Epidermal melanocyte (primary cell): ENCODE data around the gene ZNF263.

Source experiments
- DNase-seq: peaks from one replicate; pipeline ENCODE4 v3.0.0; 2011; ENCODE audit warnings: low spot score; ENCODE audit not compliant: insufficient read length

ZNF263 gene

GRCh38 chr16:3282730-3283542 is at the start of gene ZNF263:
TSS of gene ZNF263 (plus strand) at chr16:3283491. CDS start at chr16:3283819, 328 bp downstream.
- peak; percentile 98 for DNase-seq

DNA sequence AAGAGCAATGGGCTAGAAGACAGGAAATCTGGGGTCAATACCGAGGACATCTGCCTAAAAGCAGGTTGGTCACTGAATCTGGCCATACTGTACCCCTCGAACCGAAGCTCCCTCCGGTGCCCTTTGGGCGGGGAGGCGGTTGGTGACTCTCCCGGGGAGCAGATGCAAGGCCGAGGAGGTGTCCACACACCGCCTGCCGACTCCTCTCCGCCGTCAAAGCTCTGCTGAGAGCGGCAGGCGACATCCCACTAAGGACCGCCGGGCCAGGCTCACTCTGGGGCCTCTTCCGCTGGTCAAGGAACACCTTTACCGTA is 48.8 kb upstream of the ZNF263 start:
- DNase-seq, result no peak

DNA sequence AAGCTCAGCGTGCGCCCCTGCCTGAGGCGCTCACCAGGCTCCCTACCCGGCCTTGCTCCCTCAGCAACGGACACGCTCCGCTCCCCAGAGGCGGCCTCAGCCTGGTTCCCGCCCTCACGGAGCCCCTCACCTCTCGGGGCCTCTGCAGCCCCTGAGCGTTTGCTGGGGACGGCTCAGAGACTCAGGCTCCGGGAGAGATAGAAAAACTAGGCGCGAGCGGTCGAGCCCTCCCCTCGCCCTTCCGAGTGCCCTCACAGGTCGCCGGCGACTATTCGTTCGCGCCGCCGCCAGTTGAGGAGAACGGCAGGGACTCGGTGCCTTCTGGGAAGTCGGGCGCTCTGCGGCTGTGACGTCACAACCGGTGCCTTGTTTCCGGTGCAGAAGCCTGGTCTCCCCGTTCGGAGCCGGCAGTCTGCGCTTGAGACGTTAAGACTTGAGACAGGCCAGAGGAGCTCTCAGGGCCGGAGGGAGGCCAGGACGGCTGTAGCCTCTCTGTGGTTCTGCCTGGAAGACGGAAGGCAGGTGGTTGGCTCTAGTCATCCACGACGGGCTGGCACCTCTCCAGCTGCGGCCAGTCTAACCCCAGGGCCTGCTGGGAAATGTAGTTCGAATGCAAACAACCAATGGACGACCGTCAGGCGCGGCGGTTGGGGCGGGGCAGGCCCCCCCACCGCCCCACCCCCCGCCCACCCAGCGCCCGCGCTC is 48.3 kb upstream of the ZNF263 start, which contains the start of gene ZNF200:
ZNF200 (minus strand) TSS at position 302 of the 705 bp plus-strand sequence. CDS start 1,403 bp downstream, outside the sequence.
- DNase-seq, result peak; percentile 92

DNA sequence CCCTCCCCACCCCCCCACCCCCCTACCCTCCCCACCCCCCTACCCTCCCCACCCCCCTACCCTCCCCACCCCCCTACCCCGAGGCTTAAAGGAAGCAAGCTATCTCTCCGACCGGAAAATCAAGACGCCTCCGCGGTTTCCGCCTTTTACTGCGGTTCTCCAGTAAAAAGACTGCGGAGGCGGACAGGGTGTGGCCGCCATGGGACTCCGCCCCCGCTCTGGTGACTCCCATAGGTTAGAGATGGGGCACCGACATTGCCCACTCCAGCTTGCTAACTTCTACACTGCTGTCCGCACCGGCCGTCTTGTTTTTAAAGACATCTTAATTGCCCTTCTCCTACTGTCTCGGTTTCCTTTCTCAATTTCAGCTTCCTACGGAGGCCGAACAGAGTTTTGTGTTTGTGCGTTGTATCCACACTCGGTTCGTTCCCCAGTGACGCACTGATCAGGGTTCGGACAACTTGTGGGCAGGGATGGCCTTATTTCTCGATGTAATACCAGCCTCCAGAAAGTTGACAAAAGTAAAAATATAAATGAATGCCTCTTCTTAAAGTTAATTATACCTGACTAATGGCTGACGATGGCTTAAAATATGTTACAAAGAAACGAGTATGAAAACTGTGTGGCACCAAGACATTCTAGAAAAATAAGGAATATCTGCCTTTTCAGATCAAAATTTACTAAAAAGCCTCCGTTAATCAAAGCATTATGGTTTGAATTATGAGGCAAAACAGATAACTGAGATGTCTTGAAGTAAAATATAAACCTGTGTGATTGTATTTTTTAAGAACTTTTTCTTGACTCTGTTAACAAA is 47.2 kb upstream of the ZNF263 start:
- no peak for DNase-seq

GRCh38 chr16:3241761-3242160 is 41.5 kb upstream of the ZNF263 start:
- no peak for DNase-seq

GRCh38 chr16:3242709-3243108 is 40.6 kb upstream of the ZNF263 start:
- DNase-seq, result no peak

DNA sequence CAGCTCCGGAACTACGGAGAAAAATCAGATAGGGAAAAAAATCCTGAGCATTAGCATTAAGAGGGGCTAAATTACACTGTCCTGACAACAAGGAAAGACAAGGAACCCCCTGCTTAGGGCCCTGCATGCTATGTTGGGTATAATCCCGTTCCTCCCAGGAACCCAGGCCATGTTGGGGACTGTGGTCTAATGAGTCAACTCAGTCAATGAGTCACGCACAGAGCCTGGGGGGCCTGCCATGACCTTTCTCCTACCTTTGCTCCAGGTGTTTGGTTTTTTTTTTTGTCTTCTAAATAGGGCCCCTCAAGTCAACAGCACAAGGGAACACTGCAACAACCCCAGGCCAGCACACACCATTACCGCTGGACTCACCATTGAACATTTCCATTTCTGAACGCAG is 39.4 kb upstream of the ZNF263 start:
- no peak for DNase-seq

GRCh38 chr16:3246002-3246401 is 37.3 kb upstream of the ZNF263 start:
- no peak for DNase-seq

GRCh38 chr16:3246876-3247275 is 36.4 kb upstream of the ZNF263 start:
- DNase-seq, result no peak

DNA sequence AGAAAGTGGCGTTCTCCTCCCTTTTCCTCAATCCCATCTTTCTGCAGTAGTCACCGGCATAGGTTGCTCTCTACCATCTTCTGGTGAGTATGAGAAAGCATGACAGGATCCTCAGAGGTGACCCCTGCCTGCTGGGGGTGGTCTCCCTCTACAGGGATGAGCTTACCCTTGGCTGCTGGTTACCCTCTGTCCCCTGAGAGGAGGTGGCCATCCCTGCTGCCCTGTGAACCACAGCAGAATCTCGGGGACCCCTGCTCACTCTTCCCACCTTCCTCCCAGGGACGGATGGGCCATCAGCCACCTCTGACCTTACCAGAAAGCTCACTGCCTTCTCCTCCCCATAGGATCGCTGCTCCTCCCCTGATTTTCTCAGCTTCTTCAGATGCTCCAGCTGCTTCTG is 34.7 kb upstream of the ZNF263 start:
- DNase-seq, result no peak

- DNase-seq, result no peak
Observed at GRCh38 chr16:3249020-3249419, 34.3 kb upstream of the ZNF263 start.

DNA sequence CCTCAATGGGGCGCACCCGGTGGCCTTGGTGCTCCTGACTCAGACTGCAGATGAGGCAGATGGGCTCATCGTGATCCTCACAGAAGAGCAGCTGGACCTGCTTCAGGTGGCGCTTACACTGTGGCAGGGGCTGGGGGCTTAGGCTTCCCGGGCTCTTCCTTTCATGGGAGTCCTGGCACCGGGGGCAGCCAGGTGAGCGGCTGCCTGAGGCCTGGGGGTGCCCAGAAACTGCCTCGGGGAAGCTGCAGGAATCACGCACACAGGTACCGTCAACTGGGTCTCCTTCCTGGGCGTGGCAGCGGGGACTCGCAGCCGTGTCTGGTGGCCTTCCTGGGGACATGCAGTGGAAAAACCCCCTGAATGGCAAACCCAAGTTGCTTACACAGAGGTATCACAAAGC is 33.8 kb upstream of the ZNF263 start:
- no peak for DNase-seq

GRCh38 chr16:3252967-3253366 is 30.3 kb upstream of the ZNF263 start:
- DNase-seq, result no peak

DNA sequence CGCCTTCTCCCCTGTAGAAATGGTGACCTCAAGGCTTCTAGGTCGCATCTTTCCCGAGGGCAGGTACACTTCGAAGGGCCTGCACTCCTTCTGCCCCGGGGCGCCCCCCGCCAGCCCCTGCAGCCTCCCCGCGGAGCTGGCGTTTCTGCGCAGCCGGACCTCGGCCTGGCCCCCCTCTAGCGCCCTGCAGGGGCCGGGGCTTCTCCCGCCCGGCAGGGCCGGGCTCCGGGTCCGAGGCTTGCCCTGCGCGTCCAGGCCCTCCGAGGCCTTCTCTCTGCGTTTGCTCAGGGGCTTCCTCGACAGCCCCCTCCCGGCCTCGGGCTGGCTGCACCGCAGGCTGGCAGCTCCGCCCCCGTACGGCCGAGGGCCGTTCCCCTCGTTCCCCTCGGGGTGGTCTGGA is 29.0 kb upstream of the ZNF263 start:
- DNase-seq, result no peak

DNA sequence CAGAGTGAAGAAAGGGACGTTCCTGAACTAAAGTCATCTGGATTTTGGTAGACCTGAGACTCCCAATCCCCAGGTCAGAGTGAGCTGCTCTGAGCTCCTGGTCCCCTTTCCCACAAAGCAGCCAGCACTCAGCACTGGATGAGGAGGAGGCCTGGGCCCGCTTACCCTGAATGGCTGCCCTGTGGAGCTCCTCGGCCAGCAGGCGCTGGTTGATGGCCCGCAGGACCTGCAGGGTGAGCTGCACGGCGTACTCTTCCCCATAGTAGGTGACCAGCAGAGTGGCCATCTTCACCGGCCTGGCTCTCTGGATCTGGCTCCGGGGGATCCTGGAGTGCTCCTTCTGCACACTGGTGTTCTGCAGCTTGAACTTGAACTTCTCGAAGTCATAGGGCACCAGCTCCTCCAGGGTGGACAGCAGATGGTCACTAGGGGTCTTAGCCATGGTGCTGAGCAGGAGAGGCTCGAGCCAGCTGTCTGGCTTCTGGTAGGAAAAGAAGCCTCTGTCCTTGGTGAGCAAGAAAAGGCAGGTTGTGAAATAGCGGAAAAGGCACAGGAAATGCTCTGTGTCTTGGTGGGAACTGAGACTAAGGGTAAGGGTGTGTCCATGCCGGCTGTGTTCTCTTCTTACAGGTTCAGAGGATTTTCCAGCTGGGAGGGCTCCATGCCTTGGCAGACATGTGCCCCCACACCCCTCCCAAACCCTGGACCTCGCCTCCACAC is 27.0 kb upstream of the ZNF263 start, which contains the start of gene MEFV:
MEFV (minus strand) TSS at position 488 of the 720 bp plus-strand sequence; CDS start at position 442, 46 bp downstream.
- no peak for DNase-seq

DNA sequence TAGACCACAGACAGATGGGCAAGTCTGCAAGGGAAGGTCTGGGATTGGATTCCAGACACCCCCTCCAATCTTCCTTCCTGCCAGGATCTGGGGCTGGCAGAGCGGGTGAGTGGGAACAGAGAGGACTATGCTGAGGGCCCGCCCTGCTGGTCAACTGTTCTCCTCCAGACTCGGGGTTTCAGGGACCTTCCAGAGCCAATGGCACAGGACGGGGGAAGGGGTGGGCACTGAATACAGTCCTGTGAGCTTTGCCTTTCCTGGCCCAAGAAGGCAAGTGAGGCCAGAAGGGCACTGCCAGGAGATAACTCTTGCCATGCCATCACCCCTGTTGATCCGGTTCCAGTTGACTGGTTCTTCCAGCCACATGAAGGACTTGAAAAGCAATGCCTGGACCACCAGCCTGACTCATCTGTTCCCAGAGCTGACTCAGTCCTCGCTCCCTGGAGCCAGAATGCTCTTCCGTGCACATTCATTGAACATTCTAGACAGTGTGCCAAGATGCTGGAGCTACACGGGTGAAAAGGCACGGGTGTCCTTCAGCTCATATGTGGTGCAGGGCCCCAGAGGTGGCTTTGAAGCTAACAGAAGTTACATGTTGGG is 26.3 kb upstream of the ZNF263 start:
- DNase-seq, result no peak

DNA sequence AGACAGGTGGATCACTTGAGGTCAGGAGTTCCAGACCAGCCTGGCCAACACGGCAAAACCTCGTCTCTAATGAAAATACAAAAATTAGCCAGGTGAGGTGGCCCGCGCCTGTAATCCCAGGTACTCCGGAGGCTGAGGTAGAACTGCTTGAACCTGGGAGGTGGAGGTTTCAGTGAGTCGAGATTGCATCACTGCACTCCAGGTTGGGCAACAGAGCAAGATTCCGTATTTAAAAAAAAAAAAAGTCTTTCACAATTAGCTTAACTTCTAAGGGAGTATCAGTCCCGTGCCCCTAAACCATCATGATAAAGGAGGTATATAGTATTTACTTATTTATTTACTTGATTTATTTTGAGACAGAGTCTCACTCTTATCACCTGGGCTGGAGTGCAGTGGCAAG is 23.5 kb upstream of the ZNF263 start:
- no peak for DNase-seq

GRCh38 chr16:3262517-3262916 is 20.8 kb upstream of the ZNF263 start:
- DNase-seq, result no peak

DNA sequence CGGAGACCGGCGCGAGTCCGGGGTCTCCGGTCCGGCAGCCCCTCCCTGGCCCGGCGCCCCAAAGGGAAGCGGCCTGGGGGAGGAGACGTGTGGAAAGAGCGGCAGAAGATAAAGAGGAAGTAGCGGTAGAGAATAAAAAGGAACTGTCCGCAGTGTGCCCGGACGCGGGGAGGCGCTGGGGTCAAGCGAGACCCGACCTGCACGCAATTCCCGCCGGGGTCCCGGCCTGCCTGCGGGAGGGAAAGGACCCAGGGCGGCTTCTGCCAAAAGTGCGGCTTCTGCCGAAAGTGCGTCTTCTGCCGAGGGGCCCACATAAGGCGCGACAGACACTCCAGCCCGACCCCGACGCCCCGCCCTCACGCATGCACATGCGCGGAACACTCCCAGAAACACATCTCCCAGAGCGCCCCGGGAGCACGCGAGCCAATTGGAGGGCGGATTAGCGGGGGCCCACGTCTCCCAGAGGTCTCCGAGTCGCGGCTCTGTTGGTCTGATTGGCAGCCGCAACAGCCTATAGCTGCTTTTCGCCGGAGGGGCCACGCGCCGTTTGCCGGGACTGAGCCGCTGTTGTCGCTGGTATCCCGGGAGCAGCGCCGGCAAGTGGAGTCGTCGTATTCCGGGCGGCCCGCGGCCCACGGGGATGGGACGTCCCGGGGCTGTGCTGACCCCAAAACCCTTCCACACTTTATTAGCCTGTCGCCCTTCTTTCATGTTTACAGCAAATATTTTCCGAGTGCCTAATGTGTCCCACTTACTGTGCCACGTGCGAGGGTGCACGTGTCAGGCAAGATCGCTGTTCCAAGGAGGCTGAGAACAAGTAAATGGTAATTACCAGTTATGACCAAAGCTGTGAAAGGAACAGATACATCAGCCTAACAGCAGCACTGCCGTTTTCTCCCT is 18.9 kb upstream of the ZNF263 start:
- DNase-seq, result peak; percentile 96
